ENCODE data around the gene CPLANE1.

- TF ChIP-seq CTCF (IDR thresholded peaks at IDR 0.05): no peak
- TF ChIP-seq POLR2A (IDR thresholded peaks at IDR 0.05): no peak
- TF ChIP-seq EP300 (IDR thresholded peaks at IDR 0.05): no peak
Observed at GRCh38 chr5:37197340-37198050, 51.7 kb downstream of the CPLANE1 start.

Data from tibial nerve (tissue), 4 donors.